GM12878 (cell line): ENCODE measurements around the gene GAS2L3. TPM values are rescaled to one million over a fixed set of nuclear protein-coding genes. Genes with fewer than 3 reads are reported as not detected.

Experiments
- ATAC-seq: fragments of 200-7000 bp; cut with Tn5 transposase; 3 replicates; pipeline ENCODE4 v1.9.1; 2020; ENCODE audit warnings: mild to moderate bottlenecking, moderate library complexity
- BruUV-seq: library from RNA; stranded (reverse); fragments of 400-500 nt; replicated peaks from 2 replicates; lab custom pipeline; 2021; lab: Mats Ljungman, UMichigan
- CTCF ChIA-PET: fragments of 300-600 bp; sonication (Branson Sonifier 250); formaldehyde crosslinking; extraction: SDS; loops from one replicate; lab custom pipeline; 2021; ENCODE audit warnings: inconsistent platforms; lab: Yijun Ruan, JAX
- POLR2A ChIA-PET: fragments of 350-600 bp; formaldehyde crosslinking; extraction: SDS; loops from one replicate; lab custom pipeline; 2021; ENCODE audit warnings: inconsistent platforms; lab: Charles Lee
- RAD21 ChIA-PET: fragments of 300-600 bp; sonication (Branson Sonifier 250); formaldehyde crosslinking; loops from one replicate; lab custom pipeline; 2023; ENCODE audit warnings: antibody characterized with exemption; ENCODE audit not compliant: unreplicated experiment; lab: Charles Lee
- SMC1A ChIA-PET: fragments of 300-600 bp; sonication (Branson Sonifier 250); formaldehyde crosslinking; loops from one replicate; lab custom pipeline; 2023; ENCODE audit not compliant: unreplicated experiment, uncharacterized antibody; lab: Charles Lee
- DNase-seq: peaks from one replicate; pipeline ENCODE4 v3.0.0-alpha.2; 2011; ENCODE audit warnings: low read depth, low spot score
- FAIRE-seq: peaks from 3 replicates; lab custom pipeline; 2011; peaks lifted over from hg19 to GRCh38; lab: Jason Lieb, UNC
- H2AFZ ChIP-seq: 2 replicates; pipeline ENCODE4 v1.6.0; 2011; ENCODE audit warnings: low read depth, low read length, control low read depth; ENCODE audit not compliant: control insufficient read depth
- H3K27ac ChIP-seq: 2 replicates; pipeline ENCODE4 v1.5.1; 2011; ENCODE audit warnings: control low read depth; ENCODE audit not compliant: control insufficient read depth, insufficient read depth
- H3K27me3 ChIP-seq, 2 experiments: replicated peaks in 1 of 2; 2 replicates each; pipeline versions ENCODE4 v1.6.0 to v1.6.1; 2011; ENCODE audit warnings: low read length in 1 of 2; ENCODE audit not compliant: control insufficient read depth in 2 of 2, insufficient read depth in 2 of 2
- H3K36me3 ChIP-seq, 2 experiments: 2 replicates each; pipeline ENCODE4 v1.5.1; 2011; ENCODE audit warnings: low read length in 1 of 2; ENCODE audit not compliant: control insufficient read depth in 2 of 2, insufficient read depth in 2 of 2
- H3K4me1 ChIP-seq: 2 replicates; pipeline ENCODE4 v1.6.1; 2011; ENCODE audit warnings: mild to moderate bottlenecking, low read length, moderate library complexity, mixed read lengths; ENCODE audit not compliant: control insufficient read depth, insufficient read depth
- H3K4me2 ChIP-seq: 2 replicates; pipeline ENCODE4 v1.6.0; 2011; ENCODE audit warnings: control low read depth; ENCODE audit not compliant: control insufficient read depth, insufficient read depth
- H3K4me3 ChIP-seq: fragments of 200-600 bp; sonication (generic); 2 replicates; pipeline ENCODE4 v1.5.1; 2016
- H3K79me2 ChIP-seq: 2 replicates; pipeline ENCODE4 v1.6.0; 2011; ENCODE audit warnings: low read length; ENCODE audit not compliant: control insufficient read depth, insufficient read depth
- H3K9ac ChIP-seq: 2 replicates; pipeline ENCODE4 v1.8.0; 2011; ENCODE audit warnings: low read length, control low read depth, mixed read lengths; ENCODE audit not compliant: control insufficient read depth, insufficient read depth
- H3K9me3 ChIP-seq: replicated peaks from 3 replicates; pipeline ENCODE4 v1.5.1; 2011; ENCODE audit warnings: mild to moderate bottlenecking, low read length; ENCODE audit not compliant: control insufficient read depth, insufficient read depth
- H4K20me1 ChIP-seq: 2 replicates; pipeline ENCODE4 v1.6.0; 2011; ENCODE audit not compliant: control insufficient read depth, insufficient read depth
- BMI1 ChIP-seq: fragments of 450-650 bp; IDR thresholded peaks from 2 replicates; pipeline ENCODE4 v1.6.1; 2016; ENCODE audit warnings: mild to moderate bottlenecking, moderate library complexity, borderline replicate concordance
- CBFB ChIP-seq: IDR thresholded peaks from 2 replicates; pipeline ENCODE4 v1.6.1; 2016; ENCODE audit warnings: antibody characterized with exemption, low read depth
- CBX5 ChIP-seq: sonication (generic); IDR thresholded peaks from 2 replicates; pipeline ENCODE4 v1.6.1; 2016; ENCODE audit warnings: low read depth, moderate library complexity, mild to moderate bottlenecking, inconsistent platforms
- CEBPB ChIP-seq, 2 experiments: fragments of 150-350 bp in 1 of 2; IDR thresholded peaks; 2 replicates each; pipeline ENCODE4 v1.6.1; 2012 to 2014; ENCODE audit warnings: low read depth in 2 of 2, low read length in 2 of 2, borderline replicate concordance in 1 of 2, inconsistent platforms in 1 of 2
- CREM ChIP-seq: IDR thresholded peaks from 2 replicates; pipeline ENCODE4 v1.6.1; 2014; ENCODE audit warnings: antibody characterized with exemption, low read depth
- EGR1 ChIP-seq, 2 experiments: IDR thresholded peaks; 1 replicate in 1 of 2; 2 replicates in 1 of 2; pipeline ENCODE4 v1.6.1; 2011 to 2012; ENCODE audit warnings: low read depth in 2 of 2, low read length in 2 of 2, borderline replicate concordance in 1 of 2, mild to moderate bottlenecking in 1 of 2, moderate library complexity in 1 of 2
- MEF2A ChIP-seq: IDR thresholded peaks from 2 replicates; pipeline ENCODE4 v1.6.1; 2011; ENCODE audit warnings: low read depth, mild to moderate bottlenecking, low read length, moderate library complexity; ENCODE audit not compliant: insufficient read depth
- MLLT1 ChIP-seq: fragments of 450-650 bp; IDR thresholded peaks from 2 replicates; pipeline ENCODE4 v1.6.1; 2016; ENCODE audit warnings: mild to moderate bottlenecking
- MTA2 ChIP-seq: fragments of 450-650 bp; IDR thresholded peaks from 2 replicates; pipeline ENCODE4 v1.6.1; 2016; ENCODE audit warnings: low read depth, mild to moderate bottlenecking, moderate library complexity
- MTA3 ChIP-seq: IDR thresholded peaks from 2 replicates; pipeline ENCODE4 v1.6.1; 2012; ENCODE audit warnings: low read length, inconsistent platforms, borderline replicate concordance
- NBN ChIP-seq: fragments of 450-650 bp; IDR thresholded peaks from 2 replicates; pipeline ENCODE4 v1.6.1; 2016
- RBBP5 ChIP-seq: fragments of 200-600 bp; sonication (generic); conservative IDR thresholded peaks from 2 replicates; pipeline ENCODE4 v1.6.1; 2016
- RELB ChIP-seq: fragments of 450-650 bp; IDR thresholded peaks from 2 replicates; pipeline ENCODE4 v1.6.1; 2017; ENCODE audit warnings: low read depth, mild to moderate bottlenecking, moderate library complexity
- SUZ12 ChIP-seq: fragments of 200-600 bp; sonication (generic); IDR thresholded peaks from one replicate; pipeline ENCODE4 v1.6.1; 2018; ENCODE audit warnings: antibody characterized with exemption, mild to moderate bottlenecking; ENCODE audit not compliant: unreplicated experiment
- ZNF24 ChIP-seq: fragments of 450-650 bp; IDR thresholded peaks from 2 replicates; pipeline ENCODE4 v1.6.1; 2017; ENCODE audit warnings: antibody characterized with exemption, mild to moderate bottlenecking
- WGBS: methylation state at CpG from one replicate; pipeline ENCODE4 v1.1.6; 2016; ENCODE audit warnings: low lambda C conversion rate; ENCODE audit not compliant: insufficient replicate concordance, insufficient coverage; ENCODE audit errors: missing lambda C conversion rate; 5-methylcytosine and 5-hydroxymethylcytosine counted together
- in situ Hi-C: fragments of 300-500 bp; cut with MboI; formaldehyde crosslinking; loops from 9 replicates; pipeline ENCODE4 v1.14.3; 2018; ENCODE audit warnings: mixed read lengths
- intact Hi-C: fragments of 100-400 bp; cut with micrococcal nuclease; formaldehyde crosslinking; loops from one replicate; pipeline ENCODE4 v1.14.2; 2022; ENCODE audit not compliant: unreplicated experiment
- polyA plus RNA-seq, 11 experiments: library from polyadenylated mRNA; depleted of rRNA in 4 of 11; unstranded in 6 of 11; stranded (reverse) in 5 of 11; fragments of >200 nt; fragmentation: Nextera tagmentation in 4 of 11; fragmentation: Illumina TruSeq in 1 of 11; extraction: Ambion mirVana in 4 of 11; extraction: Trizol in 1 of 11; gene quantifications; 1 replicate in 1 of 11; 2 replicates in 10 of 11; pipeline versions ENCODE4 v1.2.1 to v1.2.3, GENCODE V29; 2011 to 2016; ENCODE audit warnings: inconsistent platforms in 2 of 11, missing spikeins in 2 of 11, low read depth in 1 of 11
- total RNA-seq, 4 experiments: library from RNA; depleted of rRNA in 3 of 4; stranded (reverse); fragments of >200 nt in 3 of 4; fragmentation: Illumina TruSeq in 1 of 4; extraction: Trizol in 1 of 4; gene quantifications; 2 replicates each; pipeline versions ENCODE4 v1.2.1 to v1.2.3, GENCODE V29; 2013 to 2021
- TF ChIP-seq, protein P1 (sequence below): IDR thresholded peaks from 2 replicates; pipeline ENCODE4 v1.6.1; 2011; ENCODE audit warnings: borderline replicate concordance, low read depth, mild to moderate bottlenecking, moderate library complexity, low read length; ENCODE audit not compliant: insufficient read depth, poor library complexity, severe bottlenecking
- TF ChIP-seq, protein P2 (sequence below): fragments of 150-350 bp; IDR thresholded peaks from 2 replicates; pipeline ENCODE4 v1.6.1; 2016; ENCODE audit warnings: low read depth, low read length

Gene GAS2L3
- total and polyA plus RNA-seq, 10 of the 15 experiments (the other 5 are each of a cell fraction or from before 2014, with no cell fraction given) = 0.46 to 6.6 (median 2.4) TPM

DNA sequence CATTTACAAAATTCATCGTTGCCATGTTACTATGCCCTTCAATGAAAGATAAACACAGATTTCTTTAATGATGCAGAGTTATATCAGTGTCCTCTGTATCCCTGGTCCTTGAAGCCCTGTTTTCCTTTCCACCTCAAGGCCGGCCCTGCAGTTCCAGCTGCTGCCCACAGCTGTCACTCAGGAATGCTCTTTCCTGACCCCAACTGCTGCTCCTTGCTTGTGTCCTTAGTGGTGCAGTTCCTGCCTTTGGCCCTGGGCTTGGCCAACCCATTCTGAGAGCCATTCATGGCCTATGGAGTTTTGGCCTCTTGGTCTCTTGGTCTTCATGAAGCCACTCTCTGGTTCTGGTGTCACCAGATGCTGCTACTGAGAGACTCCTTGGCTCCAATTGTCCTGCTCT, 93.1 kb downstream of the GAS2L3 start:
- Histone ChIP-seq H3K9ac (no peak overlapping the region), H3K4me3 (no peak overlapping the region), H3K27ac (no peak overlapping the region), H3K79me2 (no peaks in the 10 kb centered on the region), H4K20me1 (peaks cover 2% of the 10 kb centered on the region; the same call in 1 of the 2 replicates), H3K4me2 (no peak overlapping the region), H2AFZ (no peak overlapping the region), H3K27me3 (no peaks in the 10 kb centered on the region; a peak in 2 of 4 replicates), H3K9me3 (no peaks in the 10 kb centered on the region), H3K4me1 (no peaks in the 10 kb centered on the region), H3K36me3 (no peaks in the 10 kb centered on the region)
- ATAC-seq (no peak), DNase-seq (no peak), FAIRE-seq (no peak)
- RAD21 ChIA-PET = no interaction called here
- no TSS peak for BruUV-seq
- SMC1A ChIA-PET = interaction anchor here (0.7 to 1.0 kb wide), 3 partner anchors 18 to 262 kb away, joined by 3 read pairs; no protein-coding TSS in a partner anchor
- in situ Hi-C loops = loop anchor here (10.0 kb wide), 1 partner anchor 312 kb away; the partner anchor contains the start of gene SLC17A8
- 0% methylated on average over 2 of the region's 2 CpGs for WGBS
- POLR2A ChIA-PET = no interaction called here
- intact Hi-C loops = loop anchor here (5.0 kb wide), 1 partner anchor 99 kb away; no protein-coding TSS in a partner anchor
- CTCF ChIA-PET = interaction anchor here (0.8 to 1.5 kb wide), 3 partner anchors 14 to 262 kb away, joined by 3 to 4 read pairs (median 3); no protein-coding TSS in a partner anchor
- TF ChIP-seq RELB (no peak), CEBPB (IDR thresholded peaks at IDR 0.05; ENCODE audit: borderline replicate concordance in 1 of 2, low read depth in 2 of 2, low read length in 2 of 2) (no peak), CBX5 (no peak), EGR1 (IDR thresholded peaks at IDR 0.05; ENCODE audit: borderline replicate concordance in 1 of 2, low read depth in 2 of 2, low read length in 2 of 2) (no peak), NBN (no peak), MEF2A (no peak), BMI1 (no peak), SUZ12 (no peak), ZNF24 (no peak), MTA2 (no peak), MTA3 (no peak), CBFB (no peak), CREM (no peak), RBBP5 (no peak), MLLT1 (no peak)
- TF ChIP-seq, protein P1, sequence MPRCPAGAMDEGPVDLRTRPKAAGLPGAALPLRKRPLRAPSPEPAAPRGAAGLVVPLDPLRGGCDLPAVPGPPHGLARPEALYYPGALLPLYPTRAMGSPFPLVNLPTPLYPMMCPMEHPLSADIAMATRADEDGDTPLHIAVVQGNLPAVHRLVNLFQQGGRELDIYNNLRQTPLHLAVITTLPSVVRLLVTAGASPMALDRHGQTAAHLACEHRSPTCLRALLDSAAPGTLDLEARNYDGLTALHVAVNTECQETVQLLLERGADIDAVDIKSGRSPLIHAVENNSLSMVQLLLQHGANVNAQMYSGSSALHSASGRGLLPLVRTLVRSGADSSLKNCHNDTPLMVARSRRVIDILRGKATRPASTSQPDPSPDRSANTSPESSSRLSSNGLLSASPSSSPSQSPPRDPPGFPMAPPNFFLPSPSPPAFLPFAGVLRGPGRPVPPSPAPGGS = no peak
- TF ChIP-seq, protein P2, sequence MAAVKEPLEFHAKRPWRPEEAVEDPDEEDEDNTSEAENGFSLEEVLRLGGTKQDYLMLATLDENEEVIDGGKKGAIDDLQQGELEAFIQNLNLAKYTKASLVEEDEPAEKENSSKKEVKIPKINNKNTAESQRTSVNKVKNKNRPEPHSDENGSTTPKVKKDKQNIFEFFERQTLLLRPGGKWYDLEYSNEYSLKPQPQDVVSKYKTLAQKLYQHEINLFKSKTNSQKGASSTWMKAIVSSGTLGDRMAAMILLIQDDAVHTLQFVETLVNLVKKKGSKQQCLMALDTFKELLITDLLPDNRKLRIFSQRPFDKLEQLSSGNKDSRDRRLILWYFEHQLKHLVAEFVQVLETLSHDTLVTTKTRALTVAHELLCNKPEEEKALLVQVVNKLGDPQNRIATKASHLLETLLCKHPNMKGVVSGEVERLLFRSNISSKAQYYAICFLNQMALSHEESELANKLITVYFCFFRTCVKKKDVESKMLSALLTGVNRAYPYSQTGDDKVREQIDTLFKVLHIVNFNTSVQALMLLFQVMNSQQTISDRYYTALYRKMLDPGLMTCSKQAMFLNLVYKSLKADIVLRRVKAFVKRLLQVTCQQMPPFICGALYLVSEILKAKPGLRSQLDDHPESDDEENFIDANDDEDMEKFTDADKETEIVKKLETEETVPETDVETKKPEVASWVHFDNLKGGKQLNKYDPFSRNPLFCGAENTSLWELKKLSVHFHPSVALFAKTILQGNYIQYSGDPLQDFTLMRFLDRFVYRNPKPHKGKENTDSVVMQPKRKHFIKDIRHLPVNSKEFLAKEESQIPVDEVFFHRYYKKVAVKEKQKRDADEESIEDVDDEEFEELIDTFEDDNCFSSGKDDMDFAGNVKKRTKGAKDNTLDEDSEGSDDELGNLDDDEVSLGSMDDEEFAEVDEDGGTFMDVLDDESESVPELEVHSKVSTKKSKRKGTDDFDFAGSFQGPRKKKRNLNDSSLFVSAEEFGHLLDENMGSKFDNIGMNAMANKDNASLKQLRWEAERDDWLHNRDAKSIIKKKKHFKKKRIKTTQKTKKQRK = no peak
